ENCODE data around the gene SMLR1.

GRCh38 chr6:130829333-130829910, 2.2 kb downstream of the SMLR1 start:
- TF ChIP-seq, protein P1, sequence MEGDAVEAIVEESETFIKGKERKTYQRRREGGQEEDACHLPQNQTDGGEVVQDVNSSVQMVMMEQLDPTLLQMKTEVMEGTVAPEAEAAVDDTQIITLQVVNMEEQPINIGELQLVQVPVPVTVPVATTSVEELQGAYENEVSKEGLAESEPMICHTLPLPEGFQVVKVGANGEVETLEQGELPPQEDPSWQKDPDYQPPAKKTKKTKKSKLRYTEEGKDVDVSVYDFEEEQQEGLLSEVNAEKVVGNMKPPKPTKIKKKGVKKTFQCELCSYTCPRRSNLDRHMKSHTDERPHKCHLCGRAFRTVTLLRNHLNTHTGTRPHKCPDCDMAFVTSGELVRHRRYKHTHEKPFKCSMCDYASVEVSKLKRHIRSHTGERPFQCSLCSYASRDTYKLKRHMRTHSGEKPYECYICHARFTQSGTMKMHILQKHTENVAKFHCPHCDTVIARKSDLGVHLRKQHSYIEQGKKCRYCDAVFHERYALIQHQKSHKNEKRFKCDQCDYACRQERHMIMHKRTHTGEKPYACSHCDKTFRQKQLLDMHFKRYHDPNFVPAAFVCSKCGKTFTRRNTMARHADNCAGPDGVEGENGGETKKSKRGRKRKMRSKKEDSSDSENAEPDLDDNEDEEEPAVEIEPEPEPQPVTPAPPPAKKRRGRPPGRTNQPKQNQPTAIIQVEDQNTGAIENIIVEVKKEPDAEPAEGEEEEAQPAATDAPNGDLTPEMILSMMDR (conservative IDR thresholded peaks at IDR 0.05; ENCODE audit: low read depth, low read length), result no peak
- no peak for TF ChIP-seq EZH2 (IDR thresholded peaks at IDR 0.05; ENCODE audit: borderline replicate concordance, low read depth, low read length, poor library complexity, severe bottlenecking)
